ENCODE data around the gene BHLHA15. TPM values are rescaled to one million over a fixed set of nuclear protein-coding genes. Genes with fewer than 3 reads are reported as not detected.

BHLHA15 gene
- total RNA-seq, 1 experiment from 2014 or later = 21.8 TPM

GRCh38 chr7:98186452-98187137 lies 24.6 kb upstream of the BHLHA15 start:
- DNase-seq (ENCODE audit: low spot score) = no peak

DNA sequence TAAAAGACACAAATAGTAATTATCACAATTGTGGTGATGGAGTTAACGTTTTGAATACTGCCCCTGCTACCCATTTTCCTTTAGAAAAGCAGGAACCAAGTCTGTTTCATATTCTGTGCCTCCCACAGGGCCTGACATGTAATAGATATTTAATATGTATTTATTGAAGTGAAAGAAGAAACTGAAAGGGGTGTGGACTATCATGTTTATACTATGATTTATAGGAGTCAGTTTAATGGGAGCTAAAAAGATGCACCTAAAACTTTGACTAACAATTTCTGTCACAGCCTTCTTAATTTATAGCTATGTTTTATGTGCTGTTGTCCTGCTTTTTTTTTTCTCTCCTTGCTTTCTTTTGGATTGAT lies 24.1 kb upstream of the BHLHA15 start:
- DNase-seq (ENCODE audit: low spot score) = no peak

DNA sequence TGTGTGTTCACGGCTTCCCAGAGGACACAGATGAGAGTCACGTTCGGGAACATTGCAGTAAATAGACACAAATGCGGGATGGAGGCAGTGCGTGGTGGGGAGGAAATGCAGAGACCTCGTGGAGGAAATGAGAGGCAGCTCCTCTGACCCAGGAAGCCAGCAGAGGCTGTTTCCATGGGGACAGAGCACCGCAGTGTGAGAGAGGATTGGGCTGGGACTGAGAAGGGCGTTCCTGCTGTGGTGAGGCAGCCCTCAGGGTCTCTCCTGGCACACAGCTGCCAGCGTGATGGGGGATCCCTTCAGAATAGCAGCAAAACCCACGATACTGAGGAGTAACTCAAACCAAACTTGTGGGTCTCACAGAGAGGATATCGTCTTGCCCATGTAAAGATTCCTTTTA lies 21.7 kb upstream of the BHLHA15 start:
- no peak for DNase-seq (ENCODE audit: low spot score)

DNA sequence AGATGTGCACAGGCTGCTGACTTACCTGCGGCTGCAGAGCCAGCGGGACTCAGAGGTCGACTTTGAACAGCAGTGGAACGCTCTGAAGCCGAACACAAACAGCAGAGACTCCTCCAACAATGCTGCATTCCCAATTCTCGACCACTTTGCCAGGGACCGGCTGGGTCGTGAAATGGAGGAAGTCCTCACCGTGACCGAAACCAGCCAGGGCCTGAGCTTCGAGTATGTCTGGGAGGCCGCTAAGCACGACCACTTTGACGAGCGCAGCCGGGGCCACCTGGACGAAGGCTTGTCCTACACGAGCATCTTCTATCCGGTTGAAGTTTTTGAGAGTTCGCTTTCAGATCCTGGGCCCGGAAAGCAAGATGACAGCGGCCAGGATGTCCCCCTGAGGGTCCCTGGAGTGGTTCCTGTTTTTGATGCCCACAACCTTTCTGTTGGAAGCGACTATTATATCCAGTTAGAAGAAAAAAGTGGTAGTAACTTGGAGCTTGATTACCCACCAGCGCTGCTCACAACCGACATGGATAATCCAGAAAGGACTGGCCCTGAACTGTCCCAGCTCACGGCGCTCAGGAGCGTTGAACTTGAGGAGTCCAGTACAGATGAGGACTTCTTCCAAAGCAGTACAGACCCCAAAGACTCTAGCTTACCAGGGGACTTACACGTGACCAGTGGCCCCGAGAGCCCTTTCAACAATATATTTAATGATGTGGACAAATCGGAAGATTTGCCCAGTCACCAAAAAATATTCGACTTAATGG lies 19.4 kb upstream of the BHLHA15 start:
- DNase-seq (ENCODE audit: low spot score) = no peak

DNA sequence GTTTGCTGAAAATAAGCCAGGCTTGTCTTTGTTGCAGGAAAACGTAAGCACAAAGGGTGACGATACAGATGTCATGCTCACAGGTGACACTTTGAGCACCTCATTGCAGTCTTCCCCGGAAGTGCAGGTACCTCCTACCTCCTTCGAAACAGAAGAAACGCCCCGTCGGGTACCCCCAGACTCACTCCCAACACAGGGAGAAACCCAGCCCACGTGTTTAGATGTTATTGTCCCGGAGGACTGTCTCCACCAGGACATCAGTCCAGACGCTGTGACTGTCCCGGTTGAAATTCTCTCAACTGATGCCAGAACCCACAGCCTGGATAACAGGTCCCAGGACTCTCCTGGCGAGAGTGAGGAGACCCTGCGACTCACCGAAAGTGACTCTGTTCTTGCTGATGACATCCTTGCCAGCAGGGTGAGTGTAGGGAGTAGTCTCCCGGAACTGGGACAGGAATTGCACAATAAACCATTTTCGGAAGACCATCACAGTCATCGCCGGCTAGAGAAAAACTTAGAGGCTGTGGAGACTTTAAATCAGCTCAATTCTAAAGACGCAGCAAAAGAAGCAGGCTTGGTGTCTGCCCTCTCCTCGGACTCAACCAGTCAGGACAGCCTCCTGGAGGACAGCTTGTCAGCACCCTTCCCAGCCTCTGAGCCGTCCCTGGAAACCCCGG lies 18.3 kb upstream of the BHLHA15 start:
- DNase-seq (ENCODE audit: low spot score) = no peak

DNA sequence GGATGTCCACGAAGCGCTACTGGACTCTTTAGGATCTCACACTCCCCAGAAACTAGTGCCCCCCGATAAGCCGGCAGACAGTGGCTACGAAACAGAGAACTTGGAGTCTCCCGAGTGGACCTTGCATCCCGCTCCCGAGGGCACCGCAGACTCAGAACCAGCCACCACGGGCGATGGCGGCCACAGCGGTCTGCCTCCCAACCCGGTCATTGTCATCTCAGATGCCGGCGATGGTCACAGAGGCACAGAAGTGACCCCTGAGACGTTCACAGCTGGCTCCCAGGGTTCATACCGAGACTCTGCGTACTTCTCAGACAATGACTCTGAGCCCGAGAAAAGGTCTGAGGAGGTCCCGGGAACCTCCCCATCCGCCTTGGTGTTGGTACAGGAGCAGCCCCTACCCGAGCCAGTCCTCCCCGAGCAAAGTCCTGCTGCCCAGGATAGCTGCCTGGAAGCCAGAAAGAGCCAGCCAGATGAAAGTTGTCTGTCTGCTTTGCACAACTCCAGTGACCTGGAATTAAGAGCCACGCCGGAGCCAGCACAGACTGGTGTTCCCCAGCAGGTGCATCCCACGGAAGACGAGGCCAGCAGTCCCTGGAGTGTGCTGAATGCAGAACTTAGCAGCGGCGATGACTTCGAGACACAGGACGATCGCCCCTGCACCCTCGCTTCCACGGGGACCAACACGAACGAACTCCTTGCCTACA lies 17.6 kb upstream of the BHLHA15 start:
- no peak for DNase-seq (ENCODE audit: low spot score)

GRCh38 chr7:98194186-98194585 lies 17.1 kb upstream of the BHLHA15 start:
- no peak for DNase-seq (ENCODE audit: low spot score)

DNA sequence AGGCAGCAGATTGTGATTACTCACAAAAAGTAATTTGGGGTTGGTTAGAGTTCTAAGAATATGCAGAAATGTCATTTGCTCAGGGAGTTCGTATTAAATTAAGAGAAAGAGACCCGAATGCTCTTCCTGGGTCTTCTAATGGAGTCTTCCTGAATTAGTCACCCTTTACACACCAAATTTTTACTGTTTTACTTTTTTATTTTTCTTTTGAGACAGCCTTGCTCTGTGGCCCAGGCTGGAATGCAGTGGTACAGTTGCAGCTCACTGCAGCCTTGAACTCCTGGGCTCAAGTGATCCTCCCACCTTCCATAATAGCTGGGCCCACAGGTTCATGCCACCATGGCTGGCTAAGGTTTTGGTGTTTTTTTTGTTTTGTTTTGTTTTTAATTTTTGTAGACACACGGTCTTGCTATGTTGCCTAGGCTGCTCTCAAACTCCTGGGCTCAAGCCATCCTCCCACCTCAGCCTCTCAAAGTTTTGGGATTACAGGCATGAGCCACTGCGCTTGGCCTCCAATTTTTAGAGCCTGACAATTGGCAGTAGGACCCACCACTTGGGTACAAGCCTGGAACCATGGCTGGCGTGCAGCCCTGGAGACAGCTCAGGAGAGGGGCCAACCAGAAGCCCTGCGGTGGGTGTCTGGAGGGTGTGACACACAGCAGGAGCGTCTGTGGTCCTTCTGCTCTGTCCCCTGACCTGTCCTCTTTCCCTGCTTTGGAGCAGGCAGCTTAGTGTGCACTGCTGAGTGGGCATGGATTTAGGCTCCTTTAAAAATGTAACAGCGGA lies 16.4 kb upstream of the BHLHA15 start:
- DNase-seq (ENCODE audit: low spot score) = no peak

DNA sequence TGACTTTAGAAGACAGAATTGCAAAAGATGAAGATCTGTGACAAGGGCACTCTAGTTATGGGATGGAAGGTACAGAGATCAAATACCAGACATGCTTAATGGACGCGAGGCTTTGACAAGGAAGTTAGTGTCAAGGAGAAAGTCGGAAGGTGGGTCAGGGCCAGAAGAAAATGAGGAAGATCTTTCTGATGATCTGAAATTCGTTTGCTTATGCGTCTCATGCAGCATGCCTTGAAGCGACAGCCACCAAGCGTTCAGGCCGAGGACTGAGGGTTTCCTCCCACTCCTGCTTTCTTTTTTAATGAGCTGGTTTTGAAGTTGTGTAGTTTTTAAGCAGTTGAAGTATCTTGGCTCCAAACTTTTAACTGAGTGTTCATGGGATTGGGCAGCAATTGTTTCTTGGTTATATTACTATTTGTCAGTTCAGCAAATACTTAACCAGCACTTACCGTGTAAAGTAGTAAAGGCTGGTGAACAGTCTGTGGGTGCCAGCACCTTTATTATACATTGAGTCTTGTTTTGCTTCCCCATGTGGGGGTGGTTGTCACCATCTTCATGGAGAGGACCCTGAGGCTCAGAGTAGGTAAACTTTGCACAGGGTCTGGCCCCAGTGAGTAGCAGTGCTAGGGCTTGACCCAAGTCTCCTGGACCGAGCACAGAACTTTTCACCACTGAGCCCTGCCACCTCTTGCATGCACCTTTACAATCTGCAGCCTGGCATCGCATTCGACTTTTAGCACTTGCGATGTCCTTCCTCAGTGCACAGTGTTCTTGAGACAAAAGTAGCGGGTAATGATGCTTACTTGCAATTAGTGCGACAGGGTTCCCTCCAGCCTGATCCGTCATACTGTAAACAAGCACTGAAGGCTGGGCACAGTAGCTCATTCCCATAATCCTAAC lies 14.3 kb upstream of the BHLHA15 start:
- no peak for DNase-seq (ENCODE audit: low spot score)

DNA sequence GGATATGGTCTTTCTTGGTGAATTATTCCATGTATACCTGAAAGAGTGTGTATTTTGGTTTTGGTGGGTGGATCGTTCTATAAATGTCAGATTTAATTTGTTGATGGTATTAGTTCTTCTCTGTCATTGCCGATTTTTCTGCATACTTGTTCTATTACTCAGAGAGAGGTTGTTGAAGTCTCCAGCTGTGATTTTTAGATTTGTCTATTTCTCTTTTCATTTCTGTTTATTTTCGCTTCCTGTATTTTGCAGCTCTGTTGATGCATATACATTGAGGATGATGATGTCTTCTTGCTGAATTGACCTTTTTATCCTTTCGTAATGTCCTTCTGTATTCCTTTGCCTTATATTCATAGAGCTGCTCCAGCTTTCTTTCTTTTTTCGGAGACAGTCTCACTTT lies 12.1 kb upstream of the BHLHA15 start:
- DNase-seq (ENCODE audit: low spot score) = no peak

- no peak for DNase-seq (ENCODE audit: low spot score)
Observed at GRCh38 chr7:98200364-98200763, 10.9 kb upstream of the BHLHA15 start.

DNA sequence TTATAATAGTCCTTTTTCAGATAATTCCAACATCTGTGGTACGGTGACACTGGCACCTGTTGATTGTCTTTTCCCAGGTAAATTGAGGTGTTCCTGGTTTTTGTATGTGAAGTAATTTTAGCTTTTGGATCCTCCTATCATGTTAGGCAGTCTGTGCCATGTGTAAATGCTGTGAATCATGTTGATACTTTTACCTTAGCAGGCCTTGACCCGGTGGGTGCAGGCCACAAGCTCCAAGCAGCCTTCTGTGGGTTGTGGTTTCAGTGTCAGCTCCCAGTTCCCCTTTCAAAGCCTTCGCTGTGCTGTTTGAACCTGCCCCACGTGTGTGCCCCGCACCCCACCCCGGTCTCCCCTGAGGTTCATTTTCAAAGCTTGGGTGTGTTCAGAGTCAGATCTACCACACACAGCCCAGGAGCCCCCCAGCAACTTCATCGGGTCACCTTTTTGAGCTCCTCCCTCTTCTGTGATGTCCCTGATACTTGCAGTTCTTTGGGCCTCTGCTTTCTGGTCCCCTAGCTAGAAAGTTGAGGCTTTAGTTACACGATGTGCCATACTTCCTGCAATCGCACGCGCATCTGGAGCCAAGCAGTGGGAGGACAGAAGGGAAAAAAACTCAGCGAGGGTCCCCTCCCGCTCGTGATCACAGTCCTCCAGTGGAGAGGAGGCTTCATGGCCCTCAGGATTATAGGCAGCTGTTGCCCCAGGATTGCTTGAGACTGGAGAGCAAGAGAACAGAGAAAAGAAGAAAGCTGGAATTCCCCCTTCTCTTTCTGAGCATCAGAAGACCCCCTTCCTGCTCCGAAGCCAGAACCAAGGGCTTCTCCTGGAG lies 8.7 kb upstream of the BHLHA15 start:
- DNase-seq (ENCODE audit: low spot score) = no peak

DNA sequence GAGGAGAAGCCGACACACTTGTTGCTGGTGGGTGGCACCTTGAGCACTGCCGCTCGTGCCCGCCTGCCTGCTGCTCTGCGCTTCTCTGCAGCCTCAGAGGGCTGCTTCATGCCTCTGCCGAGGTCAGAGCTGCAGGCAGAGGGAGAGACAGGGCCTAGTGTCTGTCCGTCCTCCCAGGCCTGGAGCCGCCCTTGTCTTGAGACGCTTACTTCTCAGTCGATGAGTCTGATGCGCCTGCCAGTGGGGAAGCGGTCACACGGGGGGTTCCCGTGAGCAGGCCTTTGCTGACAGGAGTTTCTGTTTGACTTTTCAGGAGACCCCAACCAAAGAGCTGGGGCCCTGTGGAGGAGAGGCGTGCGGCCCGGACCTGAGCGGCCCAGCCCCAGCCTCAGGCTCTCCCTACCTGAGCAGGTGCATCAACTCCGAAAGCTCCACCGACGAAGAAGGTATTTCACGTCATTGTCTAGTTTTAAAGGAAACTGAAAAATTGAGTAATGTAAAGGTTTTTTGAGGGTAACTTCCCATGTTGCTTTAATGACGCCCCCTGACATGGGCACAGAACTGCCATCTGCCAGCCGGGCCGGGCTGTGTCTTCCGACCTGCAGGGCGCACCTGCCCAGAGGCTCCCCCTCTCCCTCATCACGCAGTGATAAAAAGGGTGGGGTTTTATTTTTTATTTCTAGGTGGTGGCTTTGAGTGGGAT lies 7.8 kb upstream of the BHLHA15 start:
- no peak for DNase-seq (ENCODE audit: low spot score)

GRCh38 chr7:98203964-98204605 lies 7.2 kb upstream of the BHLHA15 start:
- no peak for DNase-seq (ENCODE audit: low spot score)

DNA sequence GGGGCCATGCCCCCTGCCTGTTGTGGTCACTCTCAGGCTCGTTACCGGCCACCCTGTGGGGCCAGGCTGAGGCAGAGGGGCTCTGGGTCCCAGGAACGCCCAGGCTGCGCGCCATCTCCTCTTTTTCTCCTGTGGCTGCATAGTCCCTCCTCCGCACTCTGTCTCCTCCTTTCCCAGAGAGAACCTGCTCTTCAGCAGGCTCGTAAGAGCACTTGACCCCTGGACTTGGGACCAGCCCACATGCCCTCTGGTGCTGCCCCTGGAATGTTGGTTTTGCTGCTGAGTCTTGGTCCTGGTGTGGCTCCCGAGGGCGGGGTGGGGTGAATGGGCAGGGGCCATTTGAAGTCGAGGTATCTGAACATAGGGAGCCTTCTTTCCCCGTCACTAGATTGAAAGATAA lies 6.6 kb upstream of the BHLHA15 start:
- no peak for DNase-seq (ENCODE audit: low spot score)

DNA sequence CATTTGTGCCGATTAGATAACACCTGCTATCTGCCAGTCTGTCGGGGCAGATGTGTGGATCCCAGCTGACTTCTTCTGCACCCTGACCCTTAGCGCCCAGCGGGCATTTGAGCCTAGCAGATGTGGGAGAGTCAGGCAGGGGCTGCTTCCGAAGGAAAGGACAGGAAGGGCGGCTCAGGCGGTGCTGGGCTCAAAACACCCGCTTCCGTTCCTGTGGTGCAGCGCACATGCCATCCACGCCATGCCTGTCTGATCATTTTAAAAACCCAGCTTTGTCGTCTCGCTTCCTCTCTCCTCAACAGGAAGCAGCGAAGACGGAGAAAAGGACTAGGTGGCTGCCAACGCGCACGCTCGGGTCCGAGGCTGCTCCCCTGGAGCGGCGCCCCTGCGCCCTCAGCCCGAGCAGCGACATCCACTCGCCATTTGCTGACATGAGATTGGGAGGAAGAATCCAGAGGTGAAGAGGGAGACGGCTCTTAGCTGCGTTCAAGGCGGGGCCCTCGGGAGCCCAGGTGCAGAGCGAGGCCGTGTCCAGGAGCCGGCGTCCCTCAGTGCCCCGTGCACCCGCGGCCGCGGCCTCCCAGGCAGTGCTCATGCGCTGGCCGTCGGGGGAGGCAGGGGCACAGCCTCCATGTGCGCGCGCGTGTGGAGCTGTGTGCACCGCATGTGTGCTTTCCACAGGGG lies 5.9 kb upstream of the BHLHA15 start:
- no peak for DNase-seq (ENCODE audit: low spot score)

DNA sequence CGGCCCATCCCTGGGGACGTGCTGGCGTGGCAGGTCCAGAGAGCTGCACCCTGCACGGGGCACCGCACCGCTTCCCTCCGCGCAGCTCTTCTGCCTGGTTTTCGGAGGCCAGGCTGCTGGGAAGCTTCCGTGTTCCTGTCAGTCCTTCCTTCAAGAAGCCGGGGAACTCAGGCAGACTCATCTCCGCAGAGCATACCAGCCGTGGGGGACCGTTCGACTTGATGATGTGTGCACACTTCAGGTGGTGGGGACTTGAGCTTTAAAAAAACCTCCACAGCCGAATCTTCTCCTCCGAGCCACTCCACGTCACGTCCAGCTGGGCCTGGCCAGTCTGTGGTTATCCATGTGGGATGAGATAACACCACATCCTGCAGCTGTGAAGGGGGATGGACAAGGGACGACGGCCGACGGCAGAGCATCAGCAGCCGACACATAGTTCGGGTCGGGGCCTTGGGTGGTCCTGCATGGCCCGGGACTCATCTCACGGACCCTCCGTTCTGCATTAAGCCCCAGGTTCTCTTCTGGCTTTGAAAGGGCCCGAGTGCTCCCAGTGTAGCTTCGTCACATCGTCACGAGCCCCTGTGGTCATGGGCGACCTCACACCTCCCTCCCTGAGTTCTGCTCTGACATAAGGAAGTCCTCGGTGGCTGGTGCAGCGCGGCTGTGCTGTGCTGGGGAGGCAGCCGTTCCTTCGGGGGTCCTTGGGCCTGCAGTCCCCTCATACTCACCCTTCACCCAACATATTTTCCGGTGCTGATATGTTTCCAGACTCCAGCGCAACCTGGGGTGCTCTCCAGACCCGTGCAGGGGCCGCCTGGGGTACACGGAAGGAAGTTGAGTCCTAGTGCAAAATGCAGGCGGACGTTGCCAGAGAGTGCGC lies 4.5 kb upstream of the BHLHA15 start:
- no peak for DNase-seq (ENCODE audit: low spot score)
